KOPT-K1 (cell line): ENCODE data around the gene NHSL1.

Experiments
- H3K27ac ChIP-seq: fragments of 200-600 bp; sonication (generic); 2 replicates; pipeline ENCODE4 v1.5.1; 2016; ENCODE audit warnings: antibody characterized with exemption, mild to moderate bottlenecking, low read depth, low read length; ENCODE audit not compliant: poor library complexity, severe bottlenecking
- H3K36me3 ChIP-seq: fragments of 200-600 bp; sonication (generic); 2 replicates; pipeline ENCODE4 v1.5.1; 2017; ENCODE audit warnings: antibody characterized with exemption, mild to moderate bottlenecking, low read length, moderate library complexity; ENCODE audit not compliant: insufficient read depth
- H3K9me3 ChIP-seq: fragments of 200-600 bp; sonication (generic); 2 replicates; pipeline ENCODE4 v1.5.1; 2017; ENCODE audit warnings: antibody characterized with exemption, low read length, mild to moderate bottlenecking; ENCODE audit not compliant: insufficient read depth, poor library complexity, severe bottlenecking

Gene NHSL1

DNA sequence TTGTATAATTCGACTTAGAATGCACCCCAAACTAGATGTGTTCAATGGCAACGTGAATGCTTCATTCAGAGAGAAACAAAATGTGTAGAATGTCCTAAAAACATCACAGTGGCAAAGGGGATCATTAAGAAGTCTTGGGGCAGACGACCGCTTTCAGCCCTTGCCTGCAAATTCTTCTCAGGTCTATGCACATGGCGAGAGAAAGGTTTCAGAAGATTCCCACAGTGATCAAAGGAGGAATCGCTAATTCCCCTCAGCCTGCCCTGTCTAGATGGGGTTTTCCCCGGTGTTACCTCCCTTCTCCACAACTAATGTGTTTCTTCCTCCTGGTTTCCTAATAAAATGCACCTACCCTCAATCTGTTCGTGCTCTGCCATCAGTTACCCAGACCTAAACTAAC is 13.3 kb upstream of the NHSL1 start:
- H3K36me3 ChIP-seq: no peaks in the 10 kb centered on the region
- no peak overlapping the region for H3K27ac ChIP-seq
- H3K9me3 ChIP-seq: peaks cover under 1% of the 10 kb centered on the region

- Histone ChIP-seq H3K9me3 (no peaks in the 10 kb centered on the region), H3K36me3 (no peaks in the 10 kb centered on the region), H3K27ac (no peak overlapping the region)
Measured at GRCh38 chr6:138510093-138510492, 10.8 kb upstream of the NHSL1 start.

DNA sequence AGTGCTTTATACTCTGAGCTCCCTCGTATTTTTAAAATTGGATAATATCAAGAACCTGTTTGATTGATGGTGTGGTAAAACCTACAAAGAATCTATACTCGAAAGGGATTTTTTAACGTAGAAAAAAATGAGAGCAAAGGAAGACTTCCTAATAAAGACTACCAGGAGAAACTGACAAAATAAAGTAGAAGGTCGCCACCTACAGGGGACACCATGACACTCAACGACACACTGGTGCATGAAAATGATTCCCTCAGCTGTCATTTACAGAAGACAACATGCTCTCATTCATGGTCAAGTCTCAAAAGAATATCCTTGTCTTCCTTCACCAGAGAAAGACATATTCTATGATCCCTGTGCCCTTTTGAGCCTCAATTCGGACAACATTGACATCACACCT is 10.1 kb upstream of the NHSL1 start:
- no peaks in the 10 kb centered on the region for H3K9me3 ChIP-seq
- no peaks in the 10 kb centered on the region for H3K36me3 ChIP-seq
- no peak overlapping the region for H3K27ac ChIP-seq

- Histone ChIP-seq H3K27ac (no peak overlapping the region), H3K9me3 (no peaks in the 10 kb centered on the region), H3K36me3 (no peaks in the 10 kb centered on the region)
Measured at GRCh38 chr6:138508676-138508988, 9.3 kb upstream of the NHSL1 start.

GRCh38 chr6:138507977-138508675 is 8.8 kb upstream of the NHSL1 start:
- Histone ChIP-seq H3K36me3 (no peaks in the 10 kb centered on the region), H3K9me3 (no peaks in the 10 kb centered on the region), H3K27ac (no peak overlapping the region)

- Histone ChIP-seq H3K27ac (no peak overlapping the region), H3K36me3 (no peaks in the 10 kb centered on the region), H3K9me3 (no peaks in the 10 kb centered on the region)
Measured at GRCh38 chr6:138504764-138505689, 5.7 kb upstream of the NHSL1 start.

GRCh38 chr6:138503881-138504680 is 4.8 kb upstream of the NHSL1 start:
- Histone ChIP-seq H3K9me3 (no peaks in the 10 kb centered on the region), H3K36me3 (no peaks in the 10 kb centered on the region), H3K27ac (no peak overlapping the region)

GRCh38 chr6:138502546-138502945 is 3.3 kb upstream of the NHSL1 start:
- H3K9me3 ChIP-seq: no peaks in the 10 kb centered on the region
- H3K36me3 ChIP-seq: no peaks in the 10 kb centered on the region
- no peak overlapping the region for H3K27ac ChIP-seq

DNA sequence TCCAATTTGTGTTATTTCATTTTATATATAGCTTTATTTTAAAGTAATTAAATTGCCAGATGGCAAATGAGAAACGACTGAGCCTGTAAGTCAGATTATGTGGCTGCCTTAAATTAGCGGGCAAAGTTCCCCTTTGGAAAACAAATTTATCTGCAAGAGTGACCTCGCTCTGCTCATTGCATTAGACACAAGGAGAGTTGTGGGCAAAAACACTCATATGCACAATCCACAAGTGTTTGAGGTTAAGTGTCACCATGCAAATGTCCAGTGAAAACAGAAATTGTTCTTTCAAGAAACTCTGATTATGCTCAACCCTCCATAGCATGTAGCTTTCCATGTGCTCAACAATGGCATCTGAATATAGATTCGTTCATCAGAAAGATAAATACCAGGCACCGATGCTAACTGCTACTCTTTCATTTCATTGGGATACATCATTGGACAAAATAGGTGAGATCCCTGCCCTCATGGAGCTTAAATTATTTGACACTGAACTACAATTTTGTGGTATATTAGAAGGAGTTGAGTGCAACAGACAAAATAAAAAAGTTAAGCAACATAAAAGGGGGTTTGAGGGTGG is 1.7 kb upstream of the NHSL1 start:
- H3K9me3 ChIP-seq: no peaks in the 10 kb centered on the region
- H3K27ac ChIP-seq: no peak overlapping the region
- H3K36me3 ChIP-seq: no peaks in the 10 kb centered on the region

- Histone ChIP-seq H3K9me3 (no peaks in the 10 kb centered on the region), H3K27ac (no peak overlapping the region), H3K36me3 (no peaks in the 10 kb centered on the region)
Measured at GRCh38 chr6:138500045-138500665, 861 bp upstream of the NHSL1 start.

DNA sequence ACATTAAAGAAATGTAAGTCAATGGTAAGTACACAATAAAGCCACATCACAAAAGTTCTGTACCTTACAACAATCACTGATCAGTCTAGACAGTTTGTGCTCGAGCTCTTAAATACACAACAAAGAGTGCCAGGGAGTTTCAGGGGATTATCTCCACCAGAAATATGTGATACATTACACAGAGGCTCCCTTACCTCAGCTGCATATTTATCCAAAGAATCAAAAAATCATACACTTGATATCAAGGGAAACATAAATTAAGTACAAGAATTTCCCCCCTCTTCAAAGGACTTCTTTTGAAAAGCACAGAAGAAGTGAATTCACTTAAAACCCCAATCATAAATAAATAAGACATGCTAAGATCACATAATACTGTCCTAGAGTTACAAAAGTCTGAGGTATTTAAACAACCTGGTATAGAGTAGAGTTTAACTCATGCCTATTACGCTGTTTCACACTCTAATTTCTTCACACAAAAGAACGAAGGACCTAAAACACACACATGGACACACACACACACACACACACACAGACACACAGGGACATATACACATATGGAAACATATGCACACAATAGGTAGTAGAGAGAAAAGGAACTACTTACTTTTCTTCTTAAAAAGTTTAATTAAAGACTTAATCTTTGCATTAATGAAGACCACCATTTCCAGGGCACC is 528 bp downstream of the NHSL1 start:
- Histone ChIP-seq H3K36me3 (no peaks in the 10 kb centered on the region), H3K9me3 (no peaks in the 10 kb centered on the region), H3K27ac (no peak overlapping the region)

DNA sequence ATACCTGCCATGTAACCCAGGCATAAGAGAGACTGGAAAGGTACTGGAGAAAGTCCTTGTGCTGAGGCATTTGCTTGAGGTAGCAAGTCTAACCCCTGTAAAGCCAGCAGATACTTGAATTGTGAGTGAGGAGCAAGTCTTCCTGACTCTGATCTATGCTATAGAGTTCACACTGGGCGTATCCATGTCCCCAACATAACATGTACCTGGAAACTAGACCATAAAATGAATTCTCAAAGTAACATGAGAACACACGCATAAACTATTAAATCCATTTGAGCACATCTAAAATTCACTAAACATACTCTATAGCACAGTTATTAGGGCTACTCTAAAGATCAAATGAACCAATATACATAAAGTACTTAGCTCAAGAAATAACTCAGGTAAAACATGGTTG is 2.0 kb downstream of the NHSL1 start:
- no peaks in the 10 kb centered on the region for H3K36me3 ChIP-seq
- H3K27ac ChIP-seq: no peak overlapping the region
- H3K9me3 ChIP-seq: no peaks in the 10 kb centered on the region

DNA sequence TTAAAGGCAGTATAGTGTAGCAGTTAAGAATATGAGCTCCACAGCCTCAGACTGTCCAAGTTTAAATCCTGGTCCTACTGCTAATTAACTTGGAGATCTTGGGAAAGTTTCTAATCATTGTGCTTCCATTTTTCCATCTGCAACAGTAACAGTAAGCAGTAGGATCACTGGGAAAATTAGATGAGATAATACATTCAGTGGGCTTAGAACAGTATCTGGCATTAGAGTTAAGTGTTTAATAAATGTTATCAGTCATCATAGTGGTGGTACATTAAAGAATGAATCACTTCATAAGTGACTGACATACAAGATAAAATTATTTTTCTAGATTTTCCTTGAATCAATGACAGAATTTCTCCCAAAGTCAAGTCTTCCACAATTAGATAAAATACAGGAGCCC is 5.0 kb downstream of the NHSL1 start:
- Histone ChIP-seq H3K27ac (no peak overlapping the region), H3K9me3 (no peaks in the 10 kb centered on the region), H3K36me3 (no peaks in the 10 kb centered on the region)

- Histone ChIP-seq H3K36me3 (no peaks in the 10 kb centered on the region), H3K27ac (no peak overlapping the region)
Measured at GRCh38 chr6:138493413-138493812, 5.9 kb downstream of the NHSL1 start.

More at GRCh38 chr6:138493413-138493812, 5.9 kb downstream of the NHSL1 start:
- no peaks in the 10 kb centered on the region for H3K9me3 ChIP-seq
